Measurements from ENCODE around the gene LHFPL4. TPM values are rescaled to one million over a fixed set of nuclear protein-coding genes. Genes with fewer than 3 reads are reported as not detected.

LHFPL4 gene
- polyA plus RNA-seq, 1 experiment: not detected

- peak; percentile 1 for DNase-seq (ENCODE audit: low read depth)
- Histone ChIP-seq H3K27me3 (ENCODE audit: control insufficient read depth, insufficient read depth, low read length) (peaks cover 2% of the 10 kb centered on the region), H3K4me3 (ENCODE audit: low read depth, low read length) (no peak overlapping the region), H3K36me3 (ENCODE audit: control insufficient read depth, insufficient read depth, low read length) (no peaks in the 10 kb centered on the region)
- ChIA-PET POLR2A (interaction anchor here (0.6 kb wide), 1 partner anchor 116 kb away, joined by 9 read pairs; no protein-coding TSS in a partner anchor), CTCF (interaction anchor here (0.6 to 2.0 kb wide), 4 partner anchors 8 to 27 kb away, joined by 5 to 10 read pairs (median 6); no protein-coding TSS in a partner anchor)
- TF ChIP-seq, protein P1, sequence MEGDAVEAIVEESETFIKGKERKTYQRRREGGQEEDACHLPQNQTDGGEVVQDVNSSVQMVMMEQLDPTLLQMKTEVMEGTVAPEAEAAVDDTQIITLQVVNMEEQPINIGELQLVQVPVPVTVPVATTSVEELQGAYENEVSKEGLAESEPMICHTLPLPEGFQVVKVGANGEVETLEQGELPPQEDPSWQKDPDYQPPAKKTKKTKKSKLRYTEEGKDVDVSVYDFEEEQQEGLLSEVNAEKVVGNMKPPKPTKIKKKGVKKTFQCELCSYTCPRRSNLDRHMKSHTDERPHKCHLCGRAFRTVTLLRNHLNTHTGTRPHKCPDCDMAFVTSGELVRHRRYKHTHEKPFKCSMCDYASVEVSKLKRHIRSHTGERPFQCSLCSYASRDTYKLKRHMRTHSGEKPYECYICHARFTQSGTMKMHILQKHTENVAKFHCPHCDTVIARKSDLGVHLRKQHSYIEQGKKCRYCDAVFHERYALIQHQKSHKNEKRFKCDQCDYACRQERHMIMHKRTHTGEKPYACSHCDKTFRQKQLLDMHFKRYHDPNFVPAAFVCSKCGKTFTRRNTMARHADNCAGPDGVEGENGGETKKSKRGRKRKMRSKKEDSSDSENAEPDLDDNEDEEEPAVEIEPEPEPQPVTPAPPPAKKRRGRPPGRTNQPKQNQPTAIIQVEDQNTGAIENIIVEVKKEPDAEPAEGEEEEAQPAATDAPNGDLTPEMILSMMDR (IDR thresholded peaks at IDR 0.05; ENCODE audit: insufficient read depth, low read depth, low read length): peak; percentile 84
These were observed 53.2 kb downstream of the LHFPL4 start for GRCh38 chr3:9500108-9501050.

DNA sequence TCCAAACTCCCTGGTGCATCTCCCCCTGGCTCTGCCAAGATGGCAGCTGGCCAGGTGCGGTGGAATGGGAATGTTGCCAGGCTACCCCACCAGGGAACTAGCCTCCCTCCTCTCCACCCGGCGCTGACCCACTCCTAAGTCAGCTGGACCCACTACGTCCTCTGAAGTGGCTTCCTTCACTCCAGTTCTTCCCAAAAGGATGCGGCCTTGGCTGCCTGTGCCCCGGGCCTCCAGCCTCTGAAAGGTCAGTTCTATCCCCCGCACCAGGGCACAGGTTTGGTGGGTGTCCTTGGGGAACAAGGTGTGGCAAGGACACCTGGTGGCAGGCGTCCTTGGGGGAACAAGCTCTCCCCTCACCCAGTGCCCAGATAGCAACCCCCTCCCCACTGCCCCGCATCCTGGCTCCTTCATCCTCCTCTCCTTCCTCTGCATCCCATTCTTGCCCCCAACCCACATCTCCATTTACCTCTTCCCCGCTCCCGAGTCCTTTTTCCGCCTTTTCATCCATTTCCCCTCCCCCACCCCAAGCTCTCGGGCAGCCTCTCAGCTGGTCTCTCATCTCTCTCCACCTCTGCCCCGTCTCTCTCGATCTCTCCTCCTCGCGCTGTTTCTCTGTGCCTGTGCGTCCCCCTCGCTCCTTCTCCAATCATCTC, 54.0 kb downstream of the LHFPL4 start:
- TF ChIP-seq, protein P1 (IDR thresholded peaks at IDR 0.05; ENCODE audit: insufficient read depth, low read depth, low read length): no peak
- POLR2A ChIA-PET: interaction anchor here (0.6 kb wide), 1 partner anchor 116 kb away, joined by 9 read pairs; no protein-coding TSS in a partner anchor
- peaks cover 2% of the 10 kb centered on the region for H3K27me3 ChIP-seq (ENCODE audit: control insufficient read depth, insufficient read depth, low read length)
- CTCF ChIA-PET: interaction anchor here (0.6 to 2.0 kb wide), 3 partner anchors 13 to 289 kb away, joined by 3 to 10 read pairs (median 6); no protein-coding TSS in a partner anchor
- DNase-seq (ENCODE audit: low read depth): no peak
- H3K36me3 ChIP-seq (ENCODE audit: control insufficient read depth, insufficient read depth, low read length): no peaks in the 10 kb centered on the region
- no peak overlapping the region for H3K4me3 ChIP-seq (ENCODE audit: low read depth, low read length)

DNA sequence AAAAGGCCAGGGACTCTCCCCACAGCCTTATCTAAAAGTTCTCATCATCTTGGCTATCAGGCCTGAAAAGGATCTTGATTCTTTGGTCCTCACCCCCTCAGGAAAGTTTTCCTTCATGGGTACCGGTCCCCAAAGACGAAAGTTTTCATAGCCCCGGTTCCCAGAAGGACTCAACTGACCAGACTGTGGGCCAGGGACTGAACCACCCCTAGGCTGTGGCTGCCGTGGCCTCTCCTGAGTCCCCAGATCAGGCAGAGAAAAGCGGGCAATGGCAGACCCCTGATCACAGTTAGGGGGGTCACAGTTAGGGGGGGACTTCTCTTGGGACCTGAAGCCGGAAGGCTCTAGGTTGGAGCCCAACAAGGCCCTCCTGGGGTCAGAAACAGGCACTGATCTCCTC, 54.8 kb downstream of the LHFPL4 start:
- peaks cover 2% of the 10 kb centered on the region for H3K27me3 ChIP-seq (ENCODE audit: control insufficient read depth, insufficient read depth, low read length)
- TF ChIP-seq, protein P1 (IDR thresholded peaks at IDR 0.05; ENCODE audit: insufficient read depth, low read depth, low read length): no peak
- CTCF ChIA-PET: interaction anchor here (0.8 to 1.4 kb wide), 2 partner anchors 25 to 145 kb away, joined by 3 to 6 read pairs; no protein-coding TSS in a partner anchor
- H3K36me3 ChIP-seq (ENCODE audit: control insufficient read depth, insufficient read depth, low read length): no peaks in the 10 kb centered on the region
- no peak for DNase-seq (ENCODE audit: low read depth)
- POLR2A ChIA-PET: no interaction called here
- no peak overlapping the region for H3K4me3 ChIP-seq (ENCODE audit: low read depth, low read length)

DNA sequence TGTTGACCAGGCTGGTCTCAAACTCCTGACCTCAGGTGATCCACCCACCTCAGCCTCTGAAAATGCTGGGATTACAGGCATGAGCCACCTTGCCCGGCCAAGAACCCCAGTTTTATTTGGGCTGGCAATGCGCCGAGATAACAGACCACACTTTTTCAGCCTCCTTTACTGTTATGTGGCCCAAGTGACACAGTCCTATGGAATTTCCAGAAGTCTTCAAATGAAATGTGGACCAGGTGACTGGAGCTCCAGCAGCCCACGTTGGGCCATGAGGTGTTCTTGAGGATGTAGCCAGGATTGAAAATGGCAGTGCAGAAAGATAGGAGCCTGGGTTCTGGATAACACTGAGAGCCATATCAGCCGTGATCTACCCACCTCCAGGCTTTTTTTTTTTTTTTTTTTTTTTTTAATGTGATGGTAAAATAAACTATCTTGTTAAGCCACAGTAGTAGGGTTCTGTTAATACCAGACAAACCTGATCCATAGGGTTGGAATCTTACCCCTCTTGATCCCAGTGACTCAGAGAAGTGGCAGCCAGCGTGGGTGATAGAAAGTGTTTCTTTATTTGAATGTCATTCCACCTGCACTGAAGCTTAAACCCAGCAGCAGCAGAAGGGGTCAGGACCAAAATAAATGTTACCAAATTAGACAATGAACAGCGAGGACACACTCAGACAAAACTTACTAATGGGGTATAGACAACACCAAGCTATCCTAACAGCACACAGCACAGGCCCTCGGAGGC, 55.6 kb downstream of the LHFPL4 start:
- ChIA-PET POLR2A (interaction anchor here (0.6 kb wide), 1 partner anchor 1058 kb away, joined by 3 read pairs; no protein-coding TSS in a partner anchor), CTCF (interaction anchor here (0.8 kb wide), 1 partner anchor 145 kb away, joined by 3 read pairs; no protein-coding TSS in a partner anchor)
- H3K4me3 ChIP-seq (ENCODE audit: low read depth, low read length): no peak overlapping the region

More for the DNA sequence above, 55.6 kb downstream of the LHFPL4 start:
- DNase-seq (ENCODE audit: low read depth): no peak
- H3K27me3 ChIP-seq (ENCODE audit: control insufficient read depth, insufficient read depth, low read length): peaks cover 2% of the 10 kb centered on the region
- no peaks in the 10 kb centered on the region for H3K36me3 ChIP-seq (ENCODE audit: control insufficient read depth, insufficient read depth, low read length)
- TF ChIP-seq, protein P1 (IDR thresholded peaks at IDR 0.05; ENCODE audit: insufficient read depth, low read depth, low read length): no peak

All from BJ (cell line).